CD4-positive, alpha-beta T cell treated with Interleukin-4 for 1 hour (primary cell): ENCODE measurements around the gene CALR3.
"Not testable (repeated sequence)": the region's sequence is repeated elsewhere in the genome, so short reads cannot be mapped to it uniquely, and the experiment has no call there.

Source experiments
- DNase-seq, 2 donors: peaks; one replicate each; pipeline ENCODE4 v3.0.0-alpha.2; 2020 to 2022

The CALR3 gene

GRCh38 chr19:16482745-16483144 lies 13.2 kb downstream of the CALR3 start:
- DNase-seq: no peak

- DNase-seq: no peak
These were observed 18.7 kb downstream of the CALR3 start for GRCh38 chr19:16477311-16477710.

GRCh38 chr19:16476401-16476800 lies 19.6 kb downstream of the CALR3 start:
- DNase-seq: no peak

GRCh38 chr19:16473875-16474392 lies 22.0 kb downstream of the CALR3 start:
- no peak for DNase-seq

- DNase-seq: no peak
These were observed 23.0 kb downstream of the CALR3 start for GRCh38 chr19:16472992-16473391.

- DNase-seq: not testable (repeated sequence)
These were observed 23.4 kb downstream of the CALR3 start for GRCh38 chr19:16472559-16472899.

GRCh38 chr19:16470911-16471811 lies 24.8 kb downstream of the CALR3 start:
- no peak for DNase-seq

GRCh38 chr19:16470541-16470910 lies 25.4 kb downstream of the CALR3 start:
- no peak for DNase-seq

- no peak for DNase-seq
These were observed 28.4 kb downstream of the CALR3 start for GRCh38 chr19:16467581-16467980.

GRCh38 chr19:16466802-16467427 lies 29.1 kb downstream of the CALR3 start:
- not testable (repeated sequence) for DNase-seq

- no peak for DNase-seq
These were observed 30.7 kb downstream of the CALR3 start for GRCh38 chr19:16465239-16465638.

- DNase-seq: no peak
These were observed 31.9 kb downstream of the CALR3 start for GRCh38 chr19:16463991-16464575.

GRCh38 chr19:16463341-16463990 lies 32.5 kb downstream of the CALR3 start:
- DNase-seq: no peak

GRCh38 chr19:16462757-16463250 lies 33.2 kb downstream of the CALR3 start:
- DNase-seq: no peak

- DNase-seq: no peak
These were observed 34.3 kb downstream of the CALR3 start for GRCh38 chr19:16461630-16462051.

GRCh38 chr19:16460454-16460853 lies 35.5 kb downstream of the CALR3 start:
- no peak for DNase-seq

- DNase-seq: no peak
These were observed 36.3 kb downstream of the CALR3 start for GRCh38 chr19:16459680-16460079.

GRCh38 chr19:16458391-16459341 lies 37.3 kb downstream of the CALR3 start:
- no peak for DNase-seq

GRCh38 chr19:16457954-16458331 lies 38.0 kb downstream of the CALR3 start:
- no peak for DNase-seq

- DNase-seq: no peak
These were observed 38.6 kb downstream of the CALR3 start for GRCh38 chr19:16457195-16457953.

- DNase-seq: no peak
These were observed 39.2 kb downstream of the CALR3 start for GRCh38 chr19:16456652-16457194.
